Body of pancreas (tissue), 4 donors: ENCODE results near the gene ANKRD33.

Source experiments
- CTCF ChIP-seq, 7 experiments: fragments of 450-650 bp in 4 of 7; fragments of 200-600 bp in 3 of 7; sonication (generic) in 3 of 7; IDR thresholded peaks; one replicate each; pipeline ENCODE4 v1.5.1; 2016 to 2019; ENCODE audit warnings: antibody characterized with exemption in 7 of 7
- POLR2A ChIP-seq, 3 donors: fragments of 450-650 bp; IDR thresholded peaks; one replicate each; pipeline ENCODE4 v1.6.1; 2016; ENCODE audit warnings: antibody characterized with exemption in 3 of 3, mild to moderate bottlenecking in 2 of 3

- TF ChIP-seq POLR2A (IDR thresholded peaks at IDR 0.05) (no peak), CTCF (IDR thresholded peaks at IDR 0.05) (no peak)
Observed at GRCh38 chr12:51890133-51890464, 2.2 kb downstream of the ANKRD33 start.
